Choroid plexus epithelial cell (primary cell): ENCODE results near the gene LAMA5.

ENCODE experiments used
- DNase-seq: peaks from one replicate; pipeline ENCODE4 v3.0.0-alpha.2; 2010; ENCODE audit warnings: low read depth
- H3K4me3 ChIP-seq: 2 replicates; pipeline ENCODE4 v1.5.1; 2011; ENCODE audit warnings: low read depth, mild to moderate bottlenecking, control low read depth, low read length, moderate library complexity
- CTCF ChIP-seq: conservative IDR thresholded peaks from 2 replicates; pipeline ENCODE4 v1.5.1; 2011; ENCODE audit warnings: low read depth, mild to moderate bottlenecking, control low read depth, inconsistent platforms, low read length, moderate library complexity

LAMA5 gene

GRCh38 chr20:62294516-62294915, 72.6 kb downstream of the LAMA5 start:
- H3K4me3 ChIP-seq = no peak overlapping the region
- DNase-seq = no peak
- TF ChIP-seq CTCF = no peak

GRCh38 chr20:62293946-62294345, 73.2 kb downstream of the LAMA5 start:
- H3K4me3 ChIP-seq = no peak overlapping the region
- TF ChIP-seq CTCF = no peak

GRCh38 chr20:62293111-62293784, 73.9 kb downstream of the LAMA5 start:
- H3K4me3 ChIP-seq = no peak overlapping the region
- no peak for TF ChIP-seq CTCF
- no peak for DNase-seq

More at GRCh38 chr20:62293946-62294345, 73.2 kb downstream of the LAMA5 start:
- DNase-seq = no peak

- no peak for DNase-seq
- no peak for TF ChIP-seq CTCF
- no peak overlapping the region for H3K4me3 ChIP-seq
Observed at GRCh38 chr20:62292108-62292507, 75.0 kb downstream of the LAMA5 start.

- no peak overlapping the region for H3K4me3 ChIP-seq
- no peak for TF ChIP-seq CTCF
- DNase-seq = no peak
Observed at GRCh38 chr20:62291251-62292066, 75.7 kb downstream of the LAMA5 start.

GRCh38 chr20:62289898-62290297, 77.2 kb downstream of the LAMA5 start:
- no peak for DNase-seq
- no peak for TF ChIP-seq CTCF
- H3K4me3 ChIP-seq = no peak overlapping the region
